ENCODE results near the gene PTPRG.

Gene PTPRG

GRCh38 chr3:61594964-61595285 is 33.6 kb downstream of the PTPRG start:
- no peak for DNase-seq
- Mint-ChIP-seq H3K27ac (peak overlapping the region; percentile 87), H3K36me3 (ENCODE audit: low read depth) (peaks cover 38% of the 10 kb centered on the region), H3K27me3 (ENCODE audit: low read depth, poor library complexity) (peaks cover 4% of the 10 kb centered on the region), H3K4me3 (no peak overlapping the region), H3K9me3 (peaks cover 4% of the 10 kb centered on the region), H3K4me1 (peaks cover 59% of the 10 kb centered on the region)
- no peak for TF ChIP-seq CTCF (IDR thresholded peaks at IDR 0.05)

GRCh38 chr3:61595288-61595687 is 33.9 kb downstream of the PTPRG start:
- no peak overlapping the region for H3K4me3 Mint-ChIP-seq
- H3K36me3 Mint-ChIP-seq (ENCODE audit: low read depth) = peaks cover 37% of the 10 kb centered on the region
- peaks cover 4% of the 10 kb centered on the region for H3K27me3 Mint-ChIP-seq (ENCODE audit: low read depth, poor library complexity)
- peak overlapping the region; percentile 87 for H3K27ac Mint-ChIP-seq
- no peak for TF ChIP-seq CTCF (IDR thresholded peaks at IDR 0.05)
- H3K4me1 Mint-ChIP-seq = peaks cover 59% of the 10 kb centered on the region
- DNase-seq = no peak
- H3K9me3 Mint-ChIP-seq = peaks cover 4% of the 10 kb centered on the region

- Mint-ChIP-seq H3K27ac (peak overlapping the region; percentile 42), H3K27me3 (ENCODE audit: low read depth, poor library complexity) (peaks cover 4% of the 10 kb centered on the region), H3K9me3 (peaks cover 4% of the 10 kb centered on the region), H3K4me1 (peaks cover 60% of the 10 kb centered on the region), H3K4me3 (no peak overlapping the region), H3K36me3 (ENCODE audit: low read depth) (peaks cover 37% of the 10 kb centered on the region)
- DNase-seq = no peak
- TF ChIP-seq CTCF (IDR thresholded peaks at IDR 0.05) = no peak
These were observed 34.5 kb downstream of the PTPRG start for GRCh38 chr3:61595826-61596225.

GRCh38 chr3:61597906-61598305 is 36.5 kb downstream of the PTPRG start:
- DNase-seq = no peak
- peaks cover 2% of the 10 kb centered on the region for H3K27me3 Mint-ChIP-seq (ENCODE audit: low read depth, poor library complexity)
- H3K36me3 Mint-ChIP-seq (ENCODE audit: low read depth) = peaks cover 45% of the 10 kb centered on the region
- H3K4me1 Mint-ChIP-seq = peaks cover 57% of the 10 kb centered on the region
- TF ChIP-seq CTCF (IDR thresholded peaks at IDR 0.05) = no peak
- peaks cover 15% of the 10 kb centered on the region for H3K9me3 Mint-ChIP-seq
- H3K4me3 Mint-ChIP-seq = no peak overlapping the region
- H3K27ac Mint-ChIP-seq = peak overlapping the region; percentile 68

GRCh38 chr3:61600195-61600594 is 38.8 kb downstream of the PTPRG start:
- DNase-seq = no peak
- Mint-ChIP-seq H3K9me3 (peaks cover 32% of the 10 kb centered on the region), H3K36me3 (ENCODE audit: low read depth) (peaks cover 68% of the 10 kb centered on the region), H3K4me1 (peaks cover 34% of the 10 kb centered on the region), H3K27me3 (ENCODE audit: low read depth, poor library complexity) (peaks cover 2% of the 10 kb centered on the region), H3K4me3 (no peak overlapping the region), H3K27ac (no peak overlapping the region)
- TF ChIP-seq CTCF (IDR thresholded peaks at IDR 0.05) = no peak

- Mint-ChIP-seq H3K27ac (no peak overlapping the region), H3K27me3 (ENCODE audit: low read depth, poor library complexity) (peaks cover 2% of the 10 kb centered on the region), H3K4me3 (no peak overlapping the region), H3K4me1 (peaks cover 22% of the 10 kb centered on the region), H3K9me3 (peaks cover 32% of the 10 kb centered on the region), H3K36me3 (ENCODE audit: low read depth) (peaks cover 70% of the 10 kb centered on the region)
- DNase-seq = no peak
- no peak for TF ChIP-seq CTCF (IDR thresholded peaks at IDR 0.05)
These were observed 40.5 kb downstream of the PTPRG start for GRCh38 chr3:61601831-61602230.

Measured in nephron progenitor cell (in vitro differentiated cells).